Measurements from ENCODE around the gene FAM236B.
"Not testable (repeated sequence)": the region's sequence is repeated elsewhere in the genome, so short reads cannot be mapped to it uniquely, and the experiment has no call there.

Gene FAM236B

DNA sequence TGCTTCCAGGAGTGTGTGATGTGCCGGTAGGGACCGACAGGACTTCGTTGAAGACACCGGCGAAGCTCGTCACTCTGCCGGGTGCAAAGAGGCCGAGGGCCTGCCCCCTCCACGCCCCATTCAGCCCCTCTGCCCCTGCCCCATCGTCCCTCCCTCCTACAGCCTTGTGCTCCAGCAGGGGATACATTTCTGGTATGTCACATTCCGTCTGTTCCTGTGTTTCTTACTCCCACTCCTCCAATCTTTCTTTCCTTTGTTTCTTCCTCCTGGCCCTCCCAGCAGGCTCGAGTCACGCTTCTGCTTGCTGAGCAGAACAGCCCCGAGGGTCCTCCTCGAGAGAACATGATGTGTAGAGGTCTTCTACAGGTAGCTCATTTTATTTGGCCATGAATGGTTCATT, at the start of gene FAM236B:
FAM236B (minus strand) TSS at position 101 of the 400 bp plus-strand sequence; CDS start at position 1, 100 bp downstream.
- not testable (repeated sequence) for DNase-seq (ENCODE audit: extremely low read depth in 1 of 2, low read depth in 1 of 2)

DNA sequence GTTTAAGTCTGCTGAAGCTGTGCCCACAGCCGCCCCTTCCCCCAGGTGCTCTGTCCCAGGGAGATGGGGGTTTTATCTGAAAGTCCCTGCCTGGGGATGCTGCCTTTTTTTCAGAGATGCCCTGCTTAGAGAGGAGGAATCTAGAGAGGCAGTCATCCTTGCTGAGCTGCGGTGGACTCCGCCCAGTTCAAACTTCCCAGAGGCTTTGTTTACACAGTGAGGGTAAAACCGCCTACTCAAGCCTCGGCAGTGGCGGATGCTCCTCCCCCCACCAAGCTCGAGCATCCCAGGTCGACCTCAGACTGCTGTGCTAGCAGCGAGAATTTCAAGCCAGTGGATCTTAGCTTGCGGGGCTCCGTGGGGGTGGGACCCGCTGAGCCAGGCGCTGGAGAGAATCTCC, 48.2 kb upstream of the FAM236B start:
- DNase-seq (ENCODE audit: extremely low read depth in 1 of 2, low read depth in 1 of 2) = not testable (repeated sequence)

DNA sequence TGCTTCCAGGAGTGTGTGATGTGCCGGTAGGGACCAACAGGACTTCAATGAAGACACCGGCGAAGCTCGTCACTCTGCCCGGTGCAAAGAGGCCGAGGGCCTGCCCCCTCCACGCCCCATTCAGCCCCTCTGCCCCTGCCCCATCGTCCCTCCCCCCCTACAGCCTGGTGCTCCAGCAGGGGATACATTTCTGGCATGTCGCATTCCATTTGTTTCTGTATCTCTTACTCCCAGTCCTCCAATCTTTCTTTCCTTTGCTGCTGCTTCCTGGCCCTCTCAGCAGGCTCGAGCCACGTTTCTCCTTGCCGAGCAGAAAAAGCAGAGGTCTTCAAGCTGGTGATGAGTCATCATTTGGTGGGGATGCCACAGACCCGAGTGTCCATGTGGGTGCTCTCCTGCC, 25.6 kb upstream of the FAM236B start, which contains the start of gene FAM236D:
FAM236D (minus strand) TSS at position 101 of the 400 bp plus-strand sequence; CDS start at position 1, 100 bp downstream.
- not testable (repeated sequence) for DNase-seq (ENCODE audit: extremely low read depth in 1 of 2, low read depth in 1 of 2)

DNA sequence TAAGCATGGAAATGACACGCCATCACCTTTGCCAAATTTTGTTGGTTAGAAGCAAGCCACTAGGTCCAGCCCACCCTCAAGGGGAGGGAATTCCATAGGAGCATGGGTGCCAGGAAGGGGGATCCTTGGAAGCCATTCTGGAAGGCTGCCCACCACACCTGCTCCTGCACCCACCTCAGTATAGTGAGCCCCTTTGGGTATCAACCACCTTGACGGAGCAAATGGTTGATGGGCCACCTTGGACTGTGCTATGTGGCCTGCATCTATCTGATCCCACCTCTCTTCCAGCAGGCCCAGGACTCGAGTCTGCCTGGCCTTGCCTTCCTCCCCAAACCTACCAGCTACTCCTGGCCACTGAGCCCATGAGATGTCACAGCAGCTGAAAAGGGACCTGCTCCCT, 7.9 kb upstream of the FAM236B start:
- not testable (repeated sequence) for DNase-seq (ENCODE audit: extremely low read depth in 1 of 2, low read depth in 1 of 2)

DNA sequence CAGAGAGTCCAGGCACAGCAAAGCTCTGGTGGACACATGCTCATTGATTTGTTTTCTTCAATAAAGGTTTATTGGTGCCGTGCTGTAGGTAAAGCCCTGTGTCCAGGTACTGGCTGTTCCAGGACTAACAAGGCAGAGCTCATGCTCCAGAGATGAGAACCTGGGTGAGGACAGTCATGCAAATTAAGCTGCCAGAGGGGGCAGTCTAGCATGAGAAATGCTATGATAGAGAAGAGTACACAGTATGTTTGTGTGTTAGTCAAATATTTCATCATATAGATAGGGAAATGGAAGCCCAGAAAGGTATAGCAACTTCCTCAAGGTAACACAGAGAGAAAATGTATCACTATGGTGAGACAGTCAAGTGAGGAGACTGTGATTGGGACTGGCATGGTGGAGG, 5.7 kb upstream of the FAM236B start:
- not testable (repeated sequence) for DNase-seq (ENCODE audit: extremely low read depth in 1 of 2, low read depth in 1 of 2)

DNA sequence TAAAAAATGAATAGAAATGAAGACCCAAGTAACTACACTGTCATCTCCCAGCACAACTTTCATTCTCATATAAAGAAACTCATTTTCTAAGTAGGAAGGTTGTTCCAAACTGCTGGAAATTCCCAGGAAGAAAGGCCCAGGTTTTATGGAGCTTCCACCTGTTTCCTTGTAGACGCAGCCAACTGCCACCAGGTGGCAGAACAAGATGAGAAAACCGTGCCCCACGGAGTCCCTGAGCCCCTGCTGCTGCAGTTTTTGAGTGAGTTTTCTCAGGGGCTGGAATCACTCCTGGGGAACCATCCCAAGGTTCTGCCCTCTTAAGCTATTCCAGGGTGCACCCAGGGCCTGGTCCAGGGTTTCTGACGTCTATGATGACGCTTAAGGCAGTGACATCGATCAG, 1.5 kb upstream of the FAM236B start:
- not testable (repeated sequence) for DNase-seq (ENCODE audit: extremely low read depth in 1 of 2, low read depth in 1 of 2)

DNA sequence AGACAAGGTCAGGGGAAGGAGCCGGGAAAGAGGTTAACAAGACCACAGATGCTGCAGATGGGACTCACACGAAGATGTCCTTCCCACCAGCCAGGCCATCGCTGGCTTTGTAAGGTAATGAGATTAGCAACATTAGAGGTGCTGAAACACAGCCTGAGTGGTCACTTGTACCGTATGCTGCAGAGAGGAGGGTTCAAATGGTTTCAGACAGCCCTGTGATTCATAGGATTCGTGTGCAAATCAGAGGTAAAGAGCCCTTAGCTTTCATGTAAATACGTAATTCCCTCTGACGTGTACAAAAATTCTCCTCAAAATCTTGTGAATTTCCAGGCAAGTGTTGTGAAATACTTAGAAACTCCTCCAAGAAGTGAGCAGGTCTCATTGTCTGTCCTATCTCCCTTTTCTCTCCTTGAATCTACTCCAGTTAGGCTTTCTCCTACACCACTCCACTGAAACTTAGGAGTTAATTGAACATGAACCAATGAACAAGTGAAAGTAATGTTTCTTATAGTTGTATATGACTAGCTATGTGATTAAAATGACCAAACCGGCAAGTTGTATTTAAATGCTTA, 991 bp upstream of the FAM236B start:
- not testable (repeated sequence) for DNase-seq (ENCODE audit: extremely low read depth in 1 of 2, low read depth in 1 of 2)

DNA sequence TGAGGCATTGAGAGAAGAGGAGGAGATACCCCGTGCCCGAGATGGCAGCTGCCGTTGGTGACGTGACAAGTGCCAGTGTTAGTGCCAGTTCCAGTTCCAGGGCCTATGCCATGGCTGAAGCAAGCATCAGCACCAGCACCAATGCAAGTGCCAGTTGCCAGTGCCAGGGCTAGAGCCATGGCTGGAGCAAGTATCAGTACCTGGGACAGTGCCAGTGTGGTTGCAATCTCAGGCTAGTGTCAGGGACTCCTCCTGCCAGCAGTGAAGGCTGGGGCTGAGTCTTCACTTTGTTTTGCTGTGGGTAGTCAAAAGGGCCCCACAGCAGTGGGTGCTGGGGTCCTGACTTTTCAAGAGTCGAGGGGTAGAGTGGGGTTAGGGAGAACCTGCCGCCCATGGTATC, 4.3 kb downstream of the FAM236B start:
- not testable (repeated sequence) for DNase-seq (ENCODE audit: extremely low read depth in 1 of 2, low read depth in 1 of 2)

DNA sequence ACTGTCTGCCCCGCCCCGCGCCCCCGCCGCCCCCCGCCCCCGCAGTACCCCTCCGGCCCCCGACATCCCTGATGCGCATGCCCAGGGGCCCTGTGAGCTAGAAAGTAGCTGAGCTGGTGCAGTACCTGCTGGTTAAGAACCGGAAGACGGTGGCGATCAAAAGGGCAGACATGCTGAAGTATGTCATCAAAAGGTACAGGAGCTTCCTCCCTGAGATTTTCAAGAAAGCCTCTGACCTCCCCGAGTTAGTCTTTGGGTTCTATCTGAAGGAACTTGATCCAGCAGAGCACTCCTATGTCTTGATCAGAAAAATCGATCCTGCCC, 5.0 kb downstream of the FAM236B start:
- DNase-seq (ENCODE audit: extremely low read depth in 1 of 2, low read depth in 1 of 2) = not testable (repeated sequence)

DNA sequence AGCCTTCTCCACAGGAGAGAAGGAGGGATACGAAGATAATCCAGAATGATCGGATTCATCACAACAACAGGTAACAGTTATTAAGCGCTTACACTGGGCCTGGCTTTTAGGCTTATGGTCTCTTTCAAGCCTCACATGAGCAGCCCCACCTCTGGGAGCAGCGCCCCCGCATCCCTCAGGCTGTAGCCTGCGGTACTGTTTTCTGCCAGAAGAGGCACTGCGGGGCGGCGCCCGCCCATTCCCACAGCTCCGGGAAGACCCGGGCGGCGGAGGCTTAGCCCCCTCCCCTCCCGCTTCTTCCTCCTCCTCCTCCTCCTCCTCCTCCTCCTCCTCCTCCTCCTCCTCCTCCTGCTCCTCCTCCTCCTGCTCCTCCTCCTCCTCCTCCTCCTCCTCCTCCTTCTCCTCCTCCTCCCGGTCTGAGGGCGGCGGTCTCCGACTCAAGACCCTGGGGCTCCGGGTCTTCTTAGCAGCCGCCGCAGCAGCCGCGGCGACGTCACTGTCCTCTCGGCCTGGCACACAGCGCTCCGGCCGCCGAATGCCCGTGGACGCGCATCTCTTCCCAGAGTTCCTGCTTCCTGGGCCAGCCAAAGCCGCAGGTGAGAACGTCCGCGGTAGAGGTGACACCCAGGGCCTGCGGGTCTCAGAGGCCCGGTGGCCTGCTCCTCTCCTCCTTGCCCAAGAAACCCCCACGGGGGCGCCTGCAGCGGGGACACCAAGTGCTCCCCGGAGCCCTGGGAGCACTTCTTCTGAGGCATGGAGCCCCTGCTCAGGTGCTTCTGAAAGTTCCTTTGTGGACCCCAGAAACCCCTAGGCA, 5.6 kb downstream of the FAM236B start, which contains the start of gene DMRTC1B:
DMRTC1B (plus strand) TSS at position 238 of the 814 bp plus-strand sequence. CDS start 68,246 bp downstream, outside the sequence.
- DNase-seq (ENCODE audit: extremely low read depth in 1 of 2, low read depth in 1 of 2) = not testable (repeated sequence)

DNA sequence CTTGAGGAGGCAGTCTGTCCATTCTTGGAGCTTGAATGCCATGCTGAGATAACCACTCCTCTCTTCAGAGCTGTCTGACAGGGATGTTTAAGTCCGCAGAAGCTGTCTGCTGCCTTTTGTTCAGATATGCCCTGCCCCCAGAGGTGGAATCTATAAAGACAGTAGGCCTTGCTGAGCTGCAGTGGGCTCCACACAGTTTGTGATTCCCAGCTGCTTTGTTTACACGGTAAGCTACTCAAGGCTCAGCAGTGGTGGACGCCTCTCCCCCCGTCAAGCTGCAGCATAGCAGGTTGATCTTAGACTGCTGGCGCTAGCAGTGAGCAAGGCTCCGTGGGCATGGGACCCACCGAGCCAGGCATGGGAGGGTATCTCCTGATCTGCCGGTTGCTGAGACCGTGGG, 22.0 kb downstream of the FAM236B start:
- not testable (repeated sequence) for DNase-seq (ENCODE audit: extremely low read depth in 1 of 2, low read depth in 1 of 2)

DNA sequence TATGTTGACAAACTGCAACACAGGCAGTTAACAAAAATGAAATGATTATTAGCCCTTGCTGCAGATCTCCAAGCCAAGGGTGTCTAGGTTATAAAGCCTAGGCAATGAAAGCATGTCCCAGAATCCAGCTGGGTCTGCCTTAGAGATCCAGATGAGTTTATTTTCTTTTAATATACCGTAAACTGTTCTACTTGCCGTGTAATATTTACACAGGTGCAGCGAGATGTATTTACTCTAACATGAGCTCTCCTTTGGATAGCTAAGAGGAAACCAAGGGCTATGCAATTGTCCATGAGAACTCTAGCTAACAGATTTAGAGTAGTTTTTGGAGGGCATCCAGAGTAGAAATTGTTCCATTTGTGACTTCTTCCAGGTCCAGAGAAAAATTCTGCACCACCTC, 33.9 kb downstream of the FAM236B start:
- DNase-seq (ENCODE audit: extremely low read depth in 1 of 2, low read depth in 1 of 2) = not testable (repeated sequence)

DNA sequence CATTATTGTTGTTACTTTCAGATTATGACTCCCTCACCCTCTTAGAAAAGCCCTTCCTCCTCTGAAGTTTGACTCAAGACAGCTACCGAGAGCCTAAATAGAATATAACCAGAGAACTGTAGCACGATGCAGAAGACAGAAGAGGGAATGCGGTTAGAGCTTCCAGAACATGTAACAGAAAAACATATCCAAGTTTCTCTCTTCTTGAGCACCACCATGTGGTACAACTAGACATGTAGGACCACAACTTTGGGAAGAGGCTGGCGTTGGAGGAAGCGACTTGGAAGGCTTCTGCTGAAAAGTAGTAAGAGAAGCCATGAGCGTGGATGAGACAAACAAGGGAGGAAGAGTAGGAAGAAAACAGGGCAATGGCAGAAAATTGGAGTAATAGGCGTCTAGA, 36.9 kb downstream of the FAM236B start:
- DNase-seq (ENCODE audit: extremely low read depth in 1 of 2, low read depth in 1 of 2) = not testable (repeated sequence)

DNA sequence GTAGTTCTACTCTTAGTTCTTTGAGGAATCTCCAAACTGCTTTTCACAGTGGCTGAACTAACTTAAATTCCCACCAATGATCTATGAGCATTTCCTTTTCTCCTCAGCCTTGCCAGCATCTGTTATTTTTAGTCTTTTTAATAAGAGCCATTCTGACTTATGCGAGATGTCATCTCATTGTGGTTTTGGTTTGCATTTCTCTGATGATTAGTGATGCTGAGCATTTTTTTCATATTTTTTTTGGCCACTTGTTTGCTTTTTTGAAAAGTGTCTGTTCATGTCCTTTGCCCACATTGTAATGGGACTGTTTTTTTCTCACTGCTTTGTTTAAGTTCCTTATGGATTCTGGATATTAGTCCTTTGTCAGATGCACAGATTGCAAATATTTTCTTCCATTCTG, 46.9 kb downstream of the FAM236B start:
- DNase-seq (ENCODE audit: extremely low read depth in 1 of 2, low read depth in 1 of 2) = no peak

DNA sequence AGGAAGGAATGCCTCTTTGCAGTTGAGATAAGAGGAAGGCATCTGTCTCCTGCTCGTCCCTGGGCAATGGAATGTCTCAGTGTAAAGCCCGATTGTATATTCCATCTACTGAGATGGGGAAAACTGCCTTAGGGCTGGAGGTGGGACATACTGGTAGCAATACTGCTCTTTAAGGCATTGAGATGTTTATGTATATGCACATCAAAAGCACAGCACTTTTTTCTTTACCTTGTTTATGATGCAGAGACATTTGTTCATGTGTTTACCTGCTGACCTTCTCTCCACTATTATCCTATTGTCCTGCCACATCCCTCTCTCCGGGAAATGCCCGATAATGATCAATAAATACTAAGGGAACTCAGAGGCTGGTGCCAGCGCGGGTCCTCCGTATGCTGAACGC, 48.8 kb downstream of the FAM236B start:
- not testable (repeated sequence) for DNase-seq (ENCODE audit: extremely low read depth in 1 of 2, low read depth in 1 of 2)

Data from activated CD8-positive, alpha-beta memory T cell treated with anti-CD3 and anti-CD28 coated beads for 1 hour (primary cell).